K562 (cell line): ENCODE results near the gene CNPPD1.

Experiments used
- EZH2 ChIP-seq: IDR thresholded peaks from 2 replicates; pipeline ENCODE4 v1.6.1; 2012; ENCODE audit warnings: low read depth, mild to moderate bottlenecking, inconsistent platforms, low read length, borderline replicate concordance
- NCOR1 ChIP-seq: fragments of 450-650 bp; IDR thresholded peaks from 2 replicates; pipeline ENCODE4 v1.6.1; 2016; ENCODE audit warnings: mild to moderate bottlenecking, moderate library complexity
- RBBP5 ChIP-seq: fragments of 200-600 bp; sonication (generic); IDR thresholded peaks from 2 replicates; pipeline ENCODE4 v1.6.1; 2012; ENCODE audit warnings: borderline replicate concordance, mild to moderate bottlenecking, low read length, control low read depth, inconsistent platforms; ENCODE audit not compliant: insufficient read depth, poor library complexity, severe bottlenecking
- RFX5 ChIP-seq: IDR thresholded peaks from 2 replicates; pipeline ENCODE4 v1.6.1; 2011; ENCODE audit warnings: low read depth, mild to moderate bottlenecking, improper control_type of control experiment, low read length
- TAF1 ChIP-seq: IDR thresholded peaks from 2 replicates; pipeline ENCODE4 v1.6.1; 2011; ENCODE audit warnings: mild to moderate bottlenecking, low read length, moderate library complexity; ENCODE audit not compliant: insufficient read depth, control insufficient read depth, severe bottlenecking; ENCODE audit errors: extremely low read depth
- TEAD2 ChIP-seq: fragments of 450-650 bp; IDR thresholded peaks from 2 replicates; pipeline ENCODE4 v1.6.1; 2016; ENCODE audit warnings: missing genetic modification characterization, control low read depth, missing compliant biosample characterization
- USF2 ChIP-seq: sonication (generic); formaldehyde crosslinking; IDR thresholded peaks from 2 replicates; pipeline ENCODE4 v1.5.0; 2020; ENCODE audit warnings: missing genetic modification reagents
- ZNF134 ChIP-seq: fragments of 250-450 bp; sonication (Bioruptor Pico); conservative IDR thresholded peaks from 2 replicates; pipeline ENCODE4 v1.4.0; 2020
- ZNF274 ChIP-seq: IDR thresholded peaks from 2 replicates; pipeline ENCODE4 v1.6.1; 2011; ENCODE audit warnings: low read depth, mild to moderate bottlenecking, low read length, moderate library complexity, borderline replicate concordance
- ZNF644 ChIP-seq: fragments of 200-800 bp; sonication (Bioruptor generic); IDR thresholded peaks from 2 replicates; pipeline ENCODE4 v1.6.1; 2016; ENCODE audit warnings: low read depth, missing genetic modification characterization, missing compliant biosample characterization
- TF ChIP-seq, protein P1 (sequence below): sonication (generic); formaldehyde crosslinking; IDR thresholded peaks from 2 replicates; pipeline ENCODE4 v1.8.1; 2023; ENCODE audit warnings: mild to moderate bottlenecking, missing genetic modification reagents
- TF ChIP-seq, protein P2 (sequence below): sonication (generic); formaldehyde crosslinking; IDR thresholded peaks from 2 replicates; pipeline ENCODE4 v1.8.1; 2022; ENCODE audit warnings: missing genetic modification reagents

DNA sequence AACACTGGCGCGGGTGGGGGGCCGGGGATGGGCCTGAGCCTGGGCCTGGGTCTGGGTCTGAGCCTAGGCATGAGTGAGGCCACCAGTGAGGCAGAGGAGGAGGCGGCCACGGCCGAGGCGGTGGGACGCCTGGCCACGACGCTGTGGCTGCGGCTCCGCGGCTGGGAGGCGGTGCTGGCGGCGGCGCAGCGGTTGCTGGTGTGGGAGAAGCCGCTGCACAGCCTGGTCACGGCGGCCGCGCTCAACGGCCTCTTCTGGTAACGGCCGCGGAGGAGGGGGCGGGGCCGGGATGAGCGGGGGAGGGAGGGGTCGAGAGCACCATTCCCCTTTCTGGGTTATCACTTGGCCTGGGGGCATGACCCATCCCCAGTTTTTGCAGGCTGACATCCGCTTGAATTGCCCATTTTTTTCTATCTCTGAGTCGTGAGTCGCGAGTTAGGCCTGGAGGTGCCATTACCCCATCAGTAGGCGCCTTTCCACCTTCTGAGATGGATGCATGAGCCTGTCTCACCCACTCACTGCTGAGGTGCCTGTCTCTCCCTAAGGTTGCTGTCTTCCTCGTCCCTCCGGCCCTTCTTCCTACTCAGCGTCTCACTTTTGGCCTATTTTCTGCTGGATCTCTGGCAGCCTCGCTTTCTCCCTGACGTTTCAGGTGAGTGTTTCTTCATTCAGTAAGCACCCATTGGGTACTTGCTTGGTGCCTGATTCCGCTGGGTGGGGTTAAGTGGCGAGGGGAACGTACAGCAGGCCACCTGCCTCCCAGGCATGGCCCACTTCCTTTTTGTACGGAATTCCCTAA lies 1.9 kb upstream of the CNPPD1 start:
- TF ChIP-seq TEAD2 (tag) (no peak), USF2 (CRISPR knock-in tag) (no peak), ZNF644 (no peak), EZH2 (no peak), TAF1 (no peak), ZNF134 (no peak), ZNF274 (no peak), NCOR1 (no peak), RBBP5 (peak; percentile 25), RFX5 (no peak)
- TF ChIP-seq, protein P1, sequence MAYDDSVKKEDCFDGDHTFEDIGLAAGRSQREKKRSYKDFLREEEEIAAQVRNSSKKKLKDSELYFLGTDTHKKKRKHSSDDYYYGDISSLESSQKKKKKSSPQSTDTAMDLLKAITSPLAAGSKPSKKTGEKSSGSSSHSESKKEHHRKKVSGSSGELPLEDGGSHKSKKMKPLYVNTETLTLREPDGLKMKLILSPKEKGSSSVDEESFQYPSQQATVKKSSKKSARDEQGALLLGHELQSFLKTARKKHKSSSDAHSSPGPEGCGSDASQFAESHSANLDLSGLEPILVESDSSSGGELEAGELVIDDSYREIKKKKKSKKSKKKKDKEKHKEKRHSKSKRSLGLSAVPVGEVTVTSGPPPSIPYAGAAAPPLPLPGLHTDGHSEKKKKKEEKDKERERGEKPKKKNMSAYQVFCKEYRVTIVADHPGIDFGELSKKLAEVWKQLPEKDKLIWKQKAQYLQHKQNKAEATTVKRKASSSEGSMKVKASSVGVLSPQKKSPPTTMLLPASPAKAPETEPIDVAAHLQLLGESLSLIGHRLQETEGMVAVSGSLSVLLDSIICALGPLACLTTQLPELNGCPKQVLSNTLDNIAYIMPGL (CRISPR knock-in tag) = no peak
- TF ChIP-seq, protein P2, sequence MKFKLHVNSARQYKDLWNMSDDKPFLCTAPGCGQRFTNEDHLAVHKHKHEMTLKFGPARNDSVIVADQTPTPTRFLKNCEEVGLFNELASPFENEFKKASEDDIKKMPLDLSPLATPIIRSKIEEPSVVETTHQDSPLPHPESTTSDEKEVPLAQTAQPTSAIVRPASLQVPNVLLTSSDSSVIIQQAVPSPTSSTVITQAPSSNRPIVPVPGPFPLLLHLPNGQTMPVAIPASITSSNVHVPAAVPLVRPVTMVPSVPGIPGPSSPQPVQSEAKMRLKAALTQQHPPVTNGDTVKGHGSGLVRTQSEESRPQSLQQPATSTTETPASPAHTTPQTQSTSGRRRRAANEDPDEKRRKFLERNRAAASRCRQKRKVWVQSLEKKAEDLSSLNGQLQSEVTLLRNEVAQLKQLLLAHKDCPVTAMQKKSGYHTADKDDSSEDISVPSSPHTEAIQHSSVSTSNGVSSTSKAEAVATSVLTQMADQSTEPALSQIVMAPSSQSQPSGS (CRISPR knock-in tag) = no peak
